GM12891 (cell line): ENCODE measurements around the gene RPL36A.

Source experiments
- PAX5 ChIP-seq: IDR thresholded peaks from 2 replicates; pipeline ENCODE4 v1.6.1; 2011; ENCODE audit warnings: low read length, moderate library complexity, mild to moderate bottlenecking; ENCODE audit not compliant: insufficient read depth, severe bottlenecking
- POLR2A ChIP-seq: IDR thresholded peaks from 2 replicates; pipeline ENCODE4 v1.6.1; 2011; ENCODE audit warnings: low read depth, low read length, control low read depth
- POLR2AphosphoS5 ChIP-seq: IDR thresholded peaks from 2 replicates; pipeline ENCODE4 v1.6.1; 2011; ENCODE audit warnings: low read depth, low read length, control low read depth
- SPI1 ChIP-seq: IDR thresholded peaks from 2 replicates; pipeline ENCODE4 v1.6.1; 2011; ENCODE audit warnings: low read depth, low read length, control low read depth
- TAF1 ChIP-seq: IDR thresholded peaks from 2 replicates; pipeline ENCODE4 v1.6.1; 2011; ENCODE audit warnings: low read depth, low read length, control low read depth

- TF ChIP-seq POLR2A (no peak), POLR2AphosphoS5 (no peak), TAF1 (no peak), SPI1 (no peak), PAX5 (no peak)
These were observed 7.0 kb downstream of the RPL36A start for GRCh38 chrX:101397779-101398178.
